Stimulated activated CD8-positive, alpha-beta memory T cell treated with anti-CD3 and anti-CD28 coated beads, Interleukin-15, amount 100 ng/mL, for 48 hours (primary cell): ENCODE data around the gene CCDC85C.

ENCODE experiments used
- DNase-seq, 2 donors: peaks; one replicate each; pipeline ENCODE4 v3.0.0-alpha.2; 2020; ENCODE audit warnings: low read depth in 2 of 2

The CCDC85C gene

GRCh38 chr14:99539491-99539890 lies 64.5 kb downstream of the CCDC85C start:
- DNase-seq = no peak

- DNase-seq = no peak
Measured at GRCh38 chr14:99538733-99539132, 65.3 kb downstream of the CCDC85C start.

GRCh38 chr14:99538275-99538674 lies 65.7 kb downstream of the CCDC85C start:
- DNase-seq = no peak

- no peak for DNase-seq
Measured at GRCh38 chr14:99537399-99537798, 66.6 kb downstream of the CCDC85C start.

GRCh38 chr14:99535908-99536778 lies 67.9 kb downstream of the CCDC85C start:
- DNase-seq = no peak

- no peak for DNase-seq
Measured at GRCh38 chr14:99535448-99535847, 68.6 kb downstream of the CCDC85C start.

- no peak for DNase-seq
Measured at GRCh38 chr14:99534863-99535262, 69.1 kb downstream of the CCDC85C start.

- no peak for DNase-seq
Measured at GRCh38 chr14:99534333-99534732, 69.7 kb downstream of the CCDC85C start.

GRCh38 chr14:99532310-99532709 lies 71.7 kb downstream of the CCDC85C start:
- DNase-seq = no peak

GRCh38 chr14:99531251-99532096 lies 72.5 kb downstream of the CCDC85C start:
- no peak for DNase-seq

GRCh38 chr14:99530407-99531155 lies 73.4 kb downstream of the CCDC85C start:
- DNase-seq = no peak

- no peak for DNase-seq
Measured at GRCh38 chr14:99529899-99530298, 74.1 kb downstream of the CCDC85C start.

GRCh38 chr14:99527427-99528076 lies 76.5 kb downstream of the CCDC85C start:
- DNase-seq = no peak

GRCh38 chr14:99527026-99527425 lies 77.0 kb downstream of the CCDC85C start:
- DNase-seq = no peak

GRCh38 chr14:99525699-99526080 lies 78.3 kb downstream of the CCDC85C start:
- DNase-seq = no peak

GRCh38 chr14:99524804-99525698 lies 79.0 kb downstream of the CCDC85C start:
- DNase-seq = no peak

- no peak for DNase-seq
Measured at GRCh38 chr14:99524091-99524661, 79.8 kb downstream of the CCDC85C start.

- DNase-seq = no peak
Measured at GRCh38 chr14:99523704-99524055, 80.3 kb downstream of the CCDC85C start.

GRCh38 chr14:99522934-99523703 lies 80.9 kb downstream of the CCDC85C start:
- no peak for DNase-seq
